GM21360 (cell line): ENCODE results near the gene ATE1.

Experiments used
- ATAC-seq: cut with Tn5 transposase; IDR thresholded peaks from one replicate; pipeline ENCODE4 v1.9.1; 2021; ENCODE audit warnings: mild to moderate bottlenecking, moderate library complexity; ENCODE audit not compliant: unreplicated experiment

ATE1 gene

DNA sequence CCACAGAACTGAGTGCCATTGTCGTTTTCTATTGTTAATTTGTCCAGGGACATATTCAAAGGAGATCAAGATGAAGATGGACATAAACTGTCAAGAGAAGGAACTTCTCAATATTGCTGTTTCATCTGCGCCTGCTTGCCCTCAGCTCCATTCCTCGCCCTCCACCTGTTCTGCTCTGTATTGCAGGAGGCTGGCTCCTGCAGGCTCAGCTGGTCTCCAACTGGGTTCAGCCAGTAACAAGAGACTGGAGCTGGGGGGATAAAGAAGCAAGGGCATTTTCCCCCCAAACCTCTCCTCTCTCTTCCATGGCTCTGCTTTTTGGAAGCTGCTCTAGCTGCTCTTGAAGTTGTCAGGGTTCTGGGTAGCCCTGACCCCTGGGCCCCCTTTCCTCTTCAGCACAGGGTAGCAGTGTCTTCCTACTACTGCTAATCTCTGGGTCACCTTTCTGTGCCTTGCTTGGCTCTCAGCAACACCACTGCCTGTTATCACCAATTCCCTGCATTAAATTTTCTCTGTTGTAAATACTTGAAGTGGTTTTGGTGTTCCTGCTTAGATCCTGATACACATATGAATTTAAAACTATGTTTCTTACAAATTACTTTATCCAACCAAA is 180.6 kb downstream of the ATE1 start:
- ATAC-seq, result no peak

DNA sequence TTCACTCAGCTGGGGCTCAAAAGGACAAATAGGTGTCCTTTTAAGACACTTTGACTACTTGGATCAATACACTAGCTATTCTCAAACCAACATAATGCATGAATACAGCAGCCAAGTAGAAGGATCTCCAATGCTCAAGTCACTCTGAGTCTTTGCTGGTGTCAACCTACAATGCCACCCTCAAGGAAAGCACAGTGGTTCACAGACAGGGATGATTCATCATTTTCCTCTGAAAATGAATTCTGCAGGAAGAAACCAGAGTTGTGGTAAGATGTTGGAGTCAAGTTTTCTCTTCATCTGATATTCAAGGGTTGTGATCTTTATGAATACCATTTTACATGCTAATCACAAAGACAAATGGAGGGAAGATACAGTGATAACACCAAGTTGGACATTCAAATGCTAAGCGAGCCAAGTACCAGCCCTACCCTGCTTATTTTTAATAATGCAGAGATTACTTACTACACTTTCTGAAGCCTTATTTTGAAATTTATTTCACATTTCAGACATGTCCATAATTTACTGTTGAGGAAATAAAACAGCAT is 186.5 kb downstream of the ATE1 start:
- no peak for ATAC-seq

DNA sequence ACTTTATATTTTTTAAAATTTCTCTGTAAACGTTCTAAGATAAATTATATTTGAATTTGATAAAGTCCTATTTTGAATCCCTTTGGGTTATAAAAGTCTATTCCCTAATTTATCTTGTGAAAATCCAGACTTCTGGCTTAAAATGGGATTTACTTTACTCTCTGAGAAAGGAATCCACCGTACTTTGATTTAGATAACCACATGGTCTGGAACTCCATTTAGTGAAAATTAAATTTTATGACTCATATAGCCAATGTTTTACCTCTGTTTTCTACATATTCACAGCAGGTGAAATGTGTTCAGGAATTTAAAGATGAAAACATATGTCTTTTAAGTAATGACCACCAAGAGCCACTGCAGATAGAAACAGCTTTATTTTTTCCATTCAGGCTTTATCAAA is 187.8 kb downstream of the ATE1 start:
- ATAC-seq, result no peak

DNA sequence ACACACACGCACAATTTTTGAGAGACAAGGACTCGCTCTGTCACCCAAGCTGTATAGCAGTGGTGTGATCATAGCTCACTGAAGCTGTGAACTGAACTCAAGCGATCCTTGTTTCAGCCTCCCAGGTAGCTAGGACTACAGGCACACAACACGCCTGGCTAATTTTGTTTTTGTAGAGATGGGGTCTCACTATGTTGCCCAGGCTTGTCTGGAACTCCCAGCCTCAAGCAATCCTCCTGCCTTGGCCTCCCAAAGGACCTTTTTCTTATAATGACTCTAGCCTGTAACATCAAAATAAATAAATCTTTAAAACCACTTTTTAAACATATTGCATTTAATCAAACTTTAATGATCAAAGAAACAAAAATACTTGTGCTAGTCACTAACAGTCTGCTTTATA is 188.7 kb downstream of the ATE1 start:
- no peak for ATAC-seq

DNA sequence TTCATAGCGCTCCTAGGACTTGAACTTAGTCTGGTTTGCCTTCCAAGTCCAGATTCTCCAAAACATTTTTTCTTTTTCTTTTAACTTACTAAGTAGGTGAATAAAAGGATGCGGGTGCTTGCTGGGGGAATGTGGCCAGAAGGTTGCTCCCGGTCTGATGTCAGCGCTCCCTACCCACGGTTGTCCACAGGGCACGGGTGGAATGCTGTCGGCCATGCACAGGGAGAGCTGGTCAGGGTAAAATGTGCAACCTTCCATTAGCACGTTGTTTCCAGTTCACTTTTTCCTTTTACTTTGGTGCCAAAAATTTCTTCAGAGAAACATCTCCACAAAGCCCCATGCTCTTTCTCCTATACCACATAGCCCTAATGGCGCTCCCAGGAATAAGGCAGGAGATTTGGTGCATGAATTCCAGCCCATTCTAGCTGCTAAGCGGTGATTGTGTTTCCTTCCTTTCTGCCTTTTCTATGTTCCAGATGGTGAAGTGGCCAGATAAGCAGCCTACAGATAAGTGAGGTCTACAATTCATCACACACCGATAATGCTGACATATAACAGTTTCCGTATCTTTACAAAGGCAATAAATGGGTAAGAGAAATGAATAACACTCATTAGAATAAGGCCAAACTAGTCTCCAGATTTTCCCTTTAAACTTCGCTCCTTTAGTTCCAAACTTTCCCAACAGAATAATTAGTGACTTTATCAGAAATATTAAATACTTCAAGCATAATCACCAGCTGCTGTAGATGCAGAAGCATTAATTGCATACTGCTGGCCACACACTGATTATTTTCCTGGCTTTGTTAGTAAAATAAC is 191.3 kb downstream of the ATE1 start:
- ATAC-seq, result no peak

DNA sequence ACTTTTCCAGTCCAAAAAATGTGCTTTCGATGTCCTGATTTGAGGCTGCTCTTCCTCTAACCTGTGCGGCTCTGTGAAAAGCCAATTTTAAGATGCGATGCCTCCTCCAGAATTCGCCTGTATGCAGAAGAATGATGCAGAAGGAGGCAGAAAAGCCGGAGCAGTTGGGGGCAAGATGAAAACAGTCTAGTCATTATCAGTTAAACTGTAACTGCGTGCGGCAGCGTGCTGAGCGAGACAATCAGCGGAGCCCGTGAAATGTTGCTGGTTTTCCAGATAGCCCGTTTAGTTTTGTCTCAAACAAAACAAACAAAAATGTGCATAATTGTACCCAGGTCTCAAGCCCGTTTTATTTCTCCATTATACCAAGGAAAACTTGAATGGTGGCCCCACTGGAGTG is 192.6 kb downstream of the ATE1 start:
- ATAC-seq, result no peak

DNA sequence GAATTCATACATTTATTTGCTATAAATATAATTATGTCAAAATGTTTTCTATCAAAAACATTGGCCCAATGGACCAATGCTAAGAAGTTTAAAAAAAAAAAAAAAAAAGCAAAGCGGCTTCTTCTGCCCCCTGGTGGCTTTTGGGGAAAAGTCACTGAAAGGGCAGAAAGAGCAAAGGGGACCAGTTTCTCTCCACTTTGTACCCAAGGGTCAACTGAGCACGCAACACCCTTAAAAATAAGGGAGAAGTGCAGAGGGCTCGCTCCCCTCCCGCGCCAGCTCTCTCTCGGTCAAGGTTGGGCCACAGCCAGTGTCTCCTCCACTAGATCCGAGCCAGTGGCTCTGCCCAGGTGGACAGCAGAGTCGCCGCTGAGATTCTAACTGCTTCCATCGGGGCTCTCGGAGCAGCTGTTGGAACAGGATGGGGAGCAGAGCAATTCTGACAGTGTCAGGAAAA is 193.2 kb downstream of the ATE1 start:
- no peak for ATAC-seq

DNA sequence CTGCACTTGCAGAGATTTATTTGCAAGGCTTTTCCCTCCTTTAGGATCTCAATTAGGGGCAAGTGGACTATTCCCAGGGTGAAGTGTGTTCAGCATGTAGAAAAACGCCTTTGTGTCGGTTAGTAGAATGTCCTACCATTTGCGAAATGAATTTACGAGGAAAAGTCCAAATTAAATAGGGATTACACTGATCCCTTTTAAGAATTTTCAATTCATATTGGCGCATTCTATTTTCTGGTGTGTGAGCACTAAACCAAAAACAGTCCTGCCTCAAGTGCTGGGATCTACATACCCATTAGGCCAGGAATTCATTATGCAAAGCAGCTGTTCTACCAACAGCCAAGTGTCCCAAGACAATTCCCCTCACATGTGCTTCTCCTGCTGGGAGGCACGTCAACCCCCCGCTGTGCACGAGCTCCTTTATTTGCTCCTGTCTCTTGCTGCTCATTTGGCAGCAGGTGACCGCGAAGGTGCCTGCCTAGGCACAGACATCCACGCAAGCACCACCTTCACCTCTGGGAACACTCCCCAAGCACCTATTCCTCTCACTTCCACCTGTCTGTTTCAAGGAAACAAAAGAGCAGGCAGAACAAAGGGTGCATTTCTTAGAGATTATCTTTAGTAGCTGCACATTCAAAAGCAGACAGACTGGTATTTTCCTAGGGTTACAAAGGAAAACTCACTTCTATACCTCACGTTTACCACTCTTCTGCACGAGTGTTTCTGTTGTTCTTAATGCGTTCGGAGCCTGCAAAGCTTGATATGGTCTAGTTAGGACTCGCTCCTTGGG is 195.0 kb downstream of the ATE1 start:
- no peak for ATAC-seq

DNA sequence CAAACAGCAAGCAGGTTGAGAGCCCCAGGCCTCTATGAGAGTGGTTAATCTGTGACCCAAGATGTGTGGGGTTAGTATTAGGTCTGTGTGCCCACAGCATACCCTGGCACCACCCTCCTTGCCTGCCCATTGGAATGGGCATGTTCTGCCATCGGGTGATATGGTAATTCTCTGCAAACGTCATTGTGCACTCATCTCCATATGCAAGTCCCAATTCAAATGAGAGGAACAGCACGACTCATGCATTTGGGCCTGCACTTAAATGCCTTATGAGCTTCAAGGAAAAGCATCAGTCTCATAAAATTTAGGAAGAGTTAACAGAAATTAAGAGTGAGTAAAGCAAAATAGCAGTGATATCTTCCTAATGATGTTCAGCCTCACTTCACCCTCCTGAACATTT is 195.7 kb downstream of the ATE1 start:
- no peak for ATAC-seq

DNA sequence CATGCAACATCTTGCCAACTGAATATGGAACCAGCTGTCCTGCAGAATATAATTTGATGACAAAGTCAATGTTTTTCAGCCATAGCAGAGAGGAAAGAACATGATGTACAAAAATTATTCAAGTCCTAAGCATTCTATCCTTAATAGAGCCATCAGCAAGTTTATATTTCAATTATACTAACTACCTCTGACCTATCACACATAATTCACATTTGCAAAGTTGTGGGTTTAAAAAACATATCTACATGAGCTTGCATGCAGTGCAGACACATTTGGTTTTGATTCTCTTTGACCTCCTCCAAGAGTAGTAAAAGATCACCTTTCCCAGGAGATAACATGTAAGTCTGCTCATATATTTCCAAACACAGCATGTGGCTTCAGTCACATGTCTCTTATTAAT is 203.5 kb downstream of the ATE1 start:
- ATAC-seq, result no peak

DNA sequence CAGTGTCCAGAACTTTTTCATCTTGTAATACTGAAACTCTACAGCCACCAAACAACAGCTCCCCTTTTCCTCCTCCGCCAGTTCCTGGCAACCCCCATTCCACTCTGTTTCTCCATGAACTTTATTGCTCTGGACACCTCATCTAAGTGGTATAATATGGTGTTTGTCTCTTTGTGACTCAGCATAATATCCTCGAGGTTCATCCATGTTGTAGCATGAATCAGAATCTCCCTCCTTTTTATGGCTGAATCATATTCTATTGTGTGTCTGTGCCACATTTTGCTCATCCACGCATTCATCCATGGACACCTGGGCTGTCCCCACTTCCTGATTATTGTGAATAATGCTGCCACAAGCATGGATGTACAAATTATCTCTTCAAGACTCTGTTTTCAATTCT is 205.2 kb downstream of the ATE1 start:
- ATAC-seq, result no peak

DNA sequence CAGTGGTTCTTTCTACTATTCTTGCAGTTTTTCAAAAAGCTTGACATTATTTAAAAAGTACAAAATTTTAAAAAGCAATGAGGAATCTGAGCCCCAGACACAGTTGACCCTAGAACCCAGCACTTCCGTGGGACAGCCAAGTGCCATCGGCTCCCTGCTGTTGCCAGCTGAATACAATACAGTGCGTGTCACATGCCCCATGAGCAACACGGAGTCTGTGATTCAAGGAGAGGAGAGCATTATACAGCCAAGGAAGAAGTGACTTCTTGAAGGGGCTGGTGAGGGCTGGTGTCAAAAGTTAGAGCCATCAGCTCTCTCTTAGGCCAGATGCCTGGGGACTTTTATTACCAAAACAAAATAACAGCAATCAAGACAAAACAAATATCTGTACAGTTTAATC is 206.6 kb downstream of the ATE1 start:
- ATAC-seq, result no peak

DNA sequence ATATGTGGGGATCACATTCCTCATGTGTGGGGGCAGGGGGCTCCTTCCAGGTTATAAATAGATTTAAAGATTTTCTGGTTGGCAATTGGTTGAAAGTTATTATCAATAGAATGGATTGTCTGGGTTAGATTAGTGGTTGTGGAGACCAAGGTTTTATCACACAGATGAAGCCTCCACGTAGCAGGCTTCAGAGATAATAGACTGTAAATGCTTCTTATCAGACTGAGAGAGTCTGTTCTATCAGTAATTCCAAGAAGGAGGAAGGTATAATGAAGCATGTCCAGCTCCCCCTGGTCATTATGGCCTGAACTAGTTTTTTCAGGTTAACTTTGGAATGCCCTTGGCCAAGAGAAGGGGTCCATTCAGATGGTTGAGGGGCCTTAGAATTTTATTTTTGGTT is 211.9 kb downstream of the ATE1 start:
- no peak for ATAC-seq

DNA sequence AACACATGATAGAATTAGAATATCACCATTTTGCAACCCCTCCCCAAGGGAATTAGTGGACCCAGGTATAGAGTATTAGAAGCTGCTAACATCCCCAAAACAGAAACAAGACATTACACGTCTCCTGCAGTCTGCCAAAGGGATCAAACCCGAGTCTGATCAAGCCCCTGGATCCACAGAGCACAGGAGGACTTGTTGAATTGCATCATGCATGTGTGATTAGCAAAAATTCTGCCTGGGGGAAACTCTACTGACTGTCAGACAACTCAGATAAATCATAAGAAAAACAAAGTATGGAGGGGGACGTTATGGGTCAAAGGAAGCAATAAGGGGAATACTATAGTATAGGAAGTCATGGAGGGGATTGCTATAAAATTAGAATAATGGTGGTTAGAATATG is 212.8 kb downstream of the ATE1 start:
- no peak for ATAC-seq

DNA sequence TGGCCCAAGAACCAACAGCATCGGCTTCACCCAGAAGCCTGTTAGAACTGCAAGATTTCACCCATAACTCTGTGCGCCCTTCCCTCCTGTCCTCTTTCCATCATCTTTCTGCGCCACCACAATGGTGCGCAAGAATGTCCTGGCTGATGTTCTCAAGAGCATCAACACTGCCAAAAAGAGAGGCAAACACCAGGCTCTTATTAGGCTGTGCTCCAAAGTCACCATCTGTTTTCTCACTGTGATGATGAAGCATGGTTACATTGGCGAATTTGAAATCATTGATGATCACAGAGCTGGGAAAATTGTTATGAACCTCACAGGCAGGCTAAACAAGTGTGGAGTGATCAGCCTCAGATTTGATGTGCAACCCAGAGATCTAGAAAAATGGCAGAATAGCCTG is 214.3 kb downstream of the ATE1 start:
- ATAC-seq, result no peak

DNA sequence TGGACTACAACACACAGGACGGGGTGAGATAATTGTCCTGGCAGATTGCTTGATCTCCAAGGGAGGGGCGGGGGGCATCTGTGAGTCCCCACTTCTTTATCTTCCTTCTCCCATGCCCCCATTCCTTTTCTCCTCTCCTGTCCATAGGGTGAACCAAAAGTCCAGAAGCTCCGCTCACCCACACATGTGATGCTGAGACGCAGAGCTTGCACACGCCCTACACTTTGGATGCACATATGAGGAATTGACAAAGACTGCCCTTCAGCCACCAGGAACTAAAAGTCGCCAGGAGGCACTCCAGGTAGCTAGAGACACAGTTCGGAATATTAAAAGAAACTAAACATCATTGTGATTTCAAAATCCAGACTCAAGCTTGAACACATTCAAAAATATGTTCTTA is 216.9 kb downstream of the ATE1 start:
- ATAC-seq, result no peak

DNA sequence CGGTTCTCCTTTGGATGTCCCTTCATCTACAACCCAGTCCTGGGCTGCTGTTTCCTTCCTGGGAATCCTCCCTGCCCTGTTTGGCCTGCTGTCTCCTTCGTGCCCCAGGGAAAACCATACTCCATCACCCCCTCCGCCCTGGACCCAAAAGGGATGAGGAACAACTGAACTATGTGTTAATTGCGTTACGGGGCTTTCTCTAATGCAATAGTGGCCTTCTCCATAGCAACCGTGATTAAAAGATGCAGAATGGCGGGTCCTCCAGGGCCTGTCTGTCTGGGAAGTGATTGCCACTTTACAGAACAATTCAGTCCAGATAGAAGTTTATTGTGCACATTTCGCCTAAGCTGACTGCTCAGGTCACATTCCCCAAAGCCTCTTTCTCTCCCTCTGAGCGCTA is 217.6 kb downstream of the ATE1 start:
- no peak for ATAC-seq

DNA sequence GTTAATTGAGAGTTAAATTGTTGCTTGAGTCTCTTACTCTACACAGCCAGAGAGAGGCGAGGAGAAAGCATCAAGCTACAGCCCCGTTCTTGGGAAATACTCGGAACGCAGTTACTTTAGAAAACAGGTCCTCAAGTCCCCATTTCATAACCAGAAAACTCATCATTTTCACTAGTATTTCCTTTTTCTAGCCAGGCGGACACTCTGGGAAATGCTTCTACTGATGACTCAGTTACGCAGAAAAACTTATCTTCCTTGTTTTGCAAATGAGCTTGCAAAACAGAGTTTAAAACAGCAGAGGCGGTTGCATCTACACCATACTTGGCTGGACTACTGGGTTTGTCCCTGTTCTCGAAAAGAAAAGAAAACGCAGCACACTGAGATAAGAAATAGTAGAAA is 218.2 kb downstream of the ATE1 start:
- ATAC-seq, result no peak

DNA sequence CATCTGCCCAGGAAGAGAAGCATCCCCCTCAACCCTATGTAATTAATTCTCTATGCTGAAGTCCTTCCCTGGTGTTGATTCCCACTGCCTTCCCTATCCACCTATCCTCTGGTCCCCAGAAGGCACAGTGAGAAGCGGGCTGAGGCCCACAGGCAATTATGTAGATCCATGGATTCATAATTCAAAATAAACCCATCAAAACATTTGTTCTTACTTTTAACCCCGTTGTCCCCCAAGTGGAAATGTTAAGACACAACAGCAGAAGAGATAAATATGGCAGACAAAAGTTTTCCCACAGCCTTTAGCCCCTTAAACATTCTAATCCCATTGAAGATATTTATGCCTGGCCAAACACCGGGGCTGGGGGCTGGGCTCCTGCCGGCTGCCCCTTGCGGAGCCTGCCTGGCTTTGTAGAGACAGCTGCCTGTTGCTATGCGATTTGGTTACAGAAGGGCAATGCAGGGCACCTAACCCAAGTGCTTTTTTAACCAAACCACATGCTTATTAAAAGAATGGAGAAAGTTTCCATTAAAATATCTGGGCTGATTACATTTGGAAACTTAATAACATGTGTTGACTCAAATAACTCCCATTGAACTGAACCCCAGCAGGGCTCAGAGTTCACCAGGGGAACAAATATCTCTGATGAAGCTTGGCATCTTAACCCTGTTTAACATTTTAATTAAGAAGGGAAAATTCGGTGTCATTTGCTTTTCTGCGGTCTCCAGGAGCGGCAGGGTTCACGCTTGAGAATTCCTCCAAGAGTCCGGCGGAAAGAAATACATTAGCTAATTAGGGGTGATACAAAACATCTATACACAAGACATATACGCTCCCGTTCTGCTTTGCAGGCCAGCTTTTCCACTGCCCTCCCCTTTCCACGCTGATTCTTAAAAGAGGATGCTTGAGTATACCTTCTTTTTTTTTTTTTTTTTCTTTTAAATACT is 218.8 kb downstream of the ATE1 start:
- ATAC-seq, result no peak
